Fibroblast of pulmonary artery (primary cell): ENCODE measurements around the gene TEKT2.

Experiments
- DNase-seq: peaks from one replicate; pipeline ENCODE4 v3.0.0-alpha.2; 2010; ENCODE audit warnings: low read depth
- H3K4me3 ChIP-seq: replicated peaks from 2 replicates; pipeline ENCODE4 v1.5.1; 2011; ENCODE audit warnings: low read depth, mild to moderate bottlenecking, control low read depth, low read length, moderate library complexity
- CTCF ChIP-seq: IDR thresholded peaks from 2 replicates; pipeline ENCODE4 v1.5.1; 2011; ENCODE audit warnings: mild to moderate bottlenecking, control low read depth, low read length, inconsistent platforms; ENCODE audit errors: missing control alignments

TEKT2 gene

GRCh38 chr1:36091698-36092097 is 7.8 kb downstream of the TEKT2 start:
- H3K4me3 ChIP-seq, result no peak overlapping the region
- DNase-seq, result no peak
- TF ChIP-seq CTCF, result no peak

DNA sequence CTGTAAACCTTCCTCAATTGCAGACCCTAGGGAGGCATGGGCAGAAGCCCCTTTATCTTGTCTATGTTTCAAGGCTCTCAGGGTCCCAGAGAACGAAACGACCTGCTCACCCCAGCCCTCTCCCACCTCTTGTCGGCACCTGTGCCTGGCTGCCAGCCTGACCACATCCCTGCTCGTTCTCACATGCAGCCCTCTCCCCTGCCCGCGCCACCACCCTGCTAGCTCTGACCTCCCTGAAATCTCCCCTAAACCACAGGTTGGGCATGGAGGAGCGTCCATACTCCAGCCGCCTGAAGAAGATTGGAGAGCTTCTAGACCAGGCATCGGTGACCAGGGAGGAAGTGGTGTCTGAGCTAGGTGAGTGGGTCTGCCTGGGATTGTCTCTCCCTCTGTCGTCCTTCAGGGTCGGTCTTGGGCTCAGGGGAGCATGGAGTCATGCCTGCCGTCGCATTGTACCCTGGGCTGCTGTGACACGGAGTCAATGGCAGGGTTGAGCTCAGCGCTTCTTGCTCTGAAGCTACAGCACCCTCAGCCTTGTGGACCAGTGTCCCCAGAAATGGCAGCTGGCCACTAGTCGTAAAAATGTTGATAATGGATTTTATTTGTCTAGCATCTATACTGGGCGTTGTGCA is 8.4 kb downstream of the TEKT2 start:
- no peak for DNase-seq
- no peak for TF ChIP-seq CTCF
- no peak overlapping the region for H3K4me3 ChIP-seq

- no peak for TF ChIP-seq CTCF
- H3K4me3 ChIP-seq, result no peak overlapping the region
- no peak for DNase-seq
These were observed 8.9 kb downstream of the TEKT2 start for GRCh38 chr1:36092798-36093185.

- H3K4me3 ChIP-seq, result no peak overlapping the region
- DNase-seq, result no peak
These were observed 9.3 kb downstream of the TEKT2 start for GRCh38 chr1:36093226-36093625.

DNA sequence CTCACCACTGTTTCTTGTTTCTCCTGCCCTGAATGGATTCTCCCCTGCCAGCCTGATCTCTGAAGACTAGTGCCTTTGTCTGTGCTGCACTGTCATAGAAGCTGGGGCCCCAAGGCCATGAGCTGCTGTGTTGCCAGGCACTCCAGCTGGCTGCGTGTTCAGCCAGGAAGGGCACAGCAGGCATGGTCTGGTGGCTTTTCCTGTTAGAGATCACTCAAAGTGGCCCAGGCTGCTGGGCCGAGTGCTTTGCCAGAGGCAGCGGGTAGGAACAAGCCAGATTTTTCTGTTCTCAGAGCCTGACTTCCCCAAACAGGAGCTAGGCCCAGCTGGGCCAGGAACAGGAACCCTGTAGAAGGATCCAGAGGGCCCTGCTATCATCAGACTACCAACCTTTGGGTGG is 10.0 kb downstream of the TEKT2 start:
- no peak overlapping the region for H3K4me3 ChIP-seq
- no peak for TF ChIP-seq CTCF
- DNase-seq, result no peak

More at GRCh38 chr1:36093226-36093625, 9.3 kb downstream of the TEKT2 start:
- TF ChIP-seq CTCF, result no peak

DNA sequence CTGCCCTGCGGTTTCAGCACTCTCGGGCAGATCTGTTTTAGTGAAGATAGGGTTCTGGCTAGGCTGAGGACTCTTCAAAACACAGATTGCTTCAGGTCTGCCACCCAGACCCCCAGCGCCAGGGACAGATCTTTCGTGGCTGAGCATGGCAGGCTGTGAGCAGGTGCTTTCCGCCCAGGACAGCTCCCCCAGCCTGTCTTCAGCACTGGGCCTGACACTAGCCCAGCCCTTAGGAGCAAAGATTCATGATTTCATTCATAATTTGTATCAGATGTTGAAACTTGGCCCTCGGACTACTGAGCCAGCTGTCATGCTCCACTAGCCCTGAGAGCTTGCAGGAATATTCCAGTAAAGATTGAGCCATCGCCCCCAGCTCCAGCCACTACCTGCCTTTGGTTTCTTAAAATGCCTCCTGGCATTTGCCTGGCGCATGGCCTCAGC is 10.7 kb downstream of the TEKT2 start:
- H3K4me3 ChIP-seq, result no peak overlapping the region
- TF ChIP-seq CTCF, result no peak
- no peak for DNase-seq

- no peak for TF ChIP-seq CTCF
- no peak overlapping the region for H3K4me3 ChIP-seq
- no peak for DNase-seq
These were observed 12.0 kb downstream of the TEKT2 start for GRCh38 chr1:36095760-36096405.
